SU-DHL-6 (cell line): ENCODE results near the gene RAB27B.

ENCODE experiments used
- EZH2phosphoT487 ChIP-seq: fragments of 200-600 bp; sonication (generic), shearing (Covaris generic); conservative IDR thresholded peaks from 2 replicates; pipeline ENCODE4 v1.6.1; 2018; ENCODE audit warnings: mild to moderate bottlenecking, antibody characterized with exemption, low read length, moderate library complexity, mixed read lengths
- TF ChIP-seq, protein P1 (sequence below): fragments of 200-600 bp; sonication (generic); IDR thresholded peaks from one replicate; pipeline ENCODE4 v1.5.1; 2017; ENCODE audit warnings: antibody characterized with exemption, mild to moderate bottlenecking, low read length, moderate library complexity; ENCODE audit not compliant: insufficient read depth, poor library complexity, severe bottlenecking

GRCh38 chr18:54872681-54873080 lies 44.4 kb downstream of the RAB27B start:
- TF ChIP-seq, protein P1, sequence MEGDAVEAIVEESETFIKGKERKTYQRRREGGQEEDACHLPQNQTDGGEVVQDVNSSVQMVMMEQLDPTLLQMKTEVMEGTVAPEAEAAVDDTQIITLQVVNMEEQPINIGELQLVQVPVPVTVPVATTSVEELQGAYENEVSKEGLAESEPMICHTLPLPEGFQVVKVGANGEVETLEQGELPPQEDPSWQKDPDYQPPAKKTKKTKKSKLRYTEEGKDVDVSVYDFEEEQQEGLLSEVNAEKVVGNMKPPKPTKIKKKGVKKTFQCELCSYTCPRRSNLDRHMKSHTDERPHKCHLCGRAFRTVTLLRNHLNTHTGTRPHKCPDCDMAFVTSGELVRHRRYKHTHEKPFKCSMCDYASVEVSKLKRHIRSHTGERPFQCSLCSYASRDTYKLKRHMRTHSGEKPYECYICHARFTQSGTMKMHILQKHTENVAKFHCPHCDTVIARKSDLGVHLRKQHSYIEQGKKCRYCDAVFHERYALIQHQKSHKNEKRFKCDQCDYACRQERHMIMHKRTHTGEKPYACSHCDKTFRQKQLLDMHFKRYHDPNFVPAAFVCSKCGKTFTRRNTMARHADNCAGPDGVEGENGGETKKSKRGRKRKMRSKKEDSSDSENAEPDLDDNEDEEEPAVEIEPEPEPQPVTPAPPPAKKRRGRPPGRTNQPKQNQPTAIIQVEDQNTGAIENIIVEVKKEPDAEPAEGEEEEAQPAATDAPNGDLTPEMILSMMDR = no peak
- no peak for TF ChIP-seq EZH2phosphoT487
